ENCODE measurements around the gene RTN4RL2.

The RTN4RL2 gene

DNA sequence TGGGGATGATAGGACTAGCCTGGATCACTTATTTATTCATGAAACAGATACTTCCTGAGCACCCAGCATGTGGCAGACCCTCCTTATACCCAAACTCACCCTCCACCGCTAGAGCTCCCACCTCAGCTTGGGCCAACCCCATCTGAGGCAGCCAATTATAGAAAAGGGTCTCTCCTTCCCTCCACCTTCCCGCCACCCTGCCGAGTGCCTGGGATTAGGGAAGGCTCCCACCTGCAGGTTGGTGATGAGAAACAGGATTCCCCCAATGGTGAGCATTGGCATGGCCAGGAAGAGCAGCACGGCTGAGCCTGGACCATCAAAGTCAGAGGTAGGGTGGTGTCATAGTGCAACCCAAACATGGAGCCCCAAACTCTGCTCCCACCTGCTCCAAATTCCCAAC lies 39.3 kb upstream of the RTN4RL2 start:
- TF ChIP-seq, protein P1, sequence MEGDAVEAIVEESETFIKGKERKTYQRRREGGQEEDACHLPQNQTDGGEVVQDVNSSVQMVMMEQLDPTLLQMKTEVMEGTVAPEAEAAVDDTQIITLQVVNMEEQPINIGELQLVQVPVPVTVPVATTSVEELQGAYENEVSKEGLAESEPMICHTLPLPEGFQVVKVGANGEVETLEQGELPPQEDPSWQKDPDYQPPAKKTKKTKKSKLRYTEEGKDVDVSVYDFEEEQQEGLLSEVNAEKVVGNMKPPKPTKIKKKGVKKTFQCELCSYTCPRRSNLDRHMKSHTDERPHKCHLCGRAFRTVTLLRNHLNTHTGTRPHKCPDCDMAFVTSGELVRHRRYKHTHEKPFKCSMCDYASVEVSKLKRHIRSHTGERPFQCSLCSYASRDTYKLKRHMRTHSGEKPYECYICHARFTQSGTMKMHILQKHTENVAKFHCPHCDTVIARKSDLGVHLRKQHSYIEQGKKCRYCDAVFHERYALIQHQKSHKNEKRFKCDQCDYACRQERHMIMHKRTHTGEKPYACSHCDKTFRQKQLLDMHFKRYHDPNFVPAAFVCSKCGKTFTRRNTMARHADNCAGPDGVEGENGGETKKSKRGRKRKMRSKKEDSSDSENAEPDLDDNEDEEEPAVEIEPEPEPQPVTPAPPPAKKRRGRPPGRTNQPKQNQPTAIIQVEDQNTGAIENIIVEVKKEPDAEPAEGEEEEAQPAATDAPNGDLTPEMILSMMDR (IDR thresholded peaks at IDR 0.05; ENCODE audit: insufficient read depth, missing control alignments), result no peak
- no peak for FAIRE-seq
- no peak for DNase-seq (ENCODE audit: insufficient read length, low spot score)

DNA sequence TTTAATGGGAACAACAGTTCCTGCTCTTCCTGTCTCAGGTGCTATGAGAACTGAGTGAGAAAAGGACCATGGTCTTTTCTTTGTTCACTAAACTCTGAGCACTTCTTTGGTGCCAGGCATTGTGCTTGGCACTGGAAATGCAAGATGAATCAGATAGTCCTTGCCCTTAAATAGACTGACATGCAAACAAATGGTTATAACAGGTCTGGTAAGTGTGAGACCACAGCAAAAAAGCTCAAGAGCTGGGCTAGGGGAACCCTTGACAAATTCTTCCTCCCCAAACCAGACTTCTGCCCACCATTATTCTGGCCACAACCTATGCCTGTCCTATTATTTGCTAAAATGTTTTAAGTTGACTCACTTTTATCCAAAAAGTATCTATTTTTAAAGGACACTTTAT lies 38.5 kb upstream of the RTN4RL2 start:
- FAIRE-seq (no peak), DNase-seq (ENCODE audit: insufficient read length, low spot score) (no peak)
- TF ChIP-seq, protein P1 (IDR thresholded peaks at IDR 0.05; ENCODE audit: insufficient read depth, missing control alignments), result no peak

DNA sequence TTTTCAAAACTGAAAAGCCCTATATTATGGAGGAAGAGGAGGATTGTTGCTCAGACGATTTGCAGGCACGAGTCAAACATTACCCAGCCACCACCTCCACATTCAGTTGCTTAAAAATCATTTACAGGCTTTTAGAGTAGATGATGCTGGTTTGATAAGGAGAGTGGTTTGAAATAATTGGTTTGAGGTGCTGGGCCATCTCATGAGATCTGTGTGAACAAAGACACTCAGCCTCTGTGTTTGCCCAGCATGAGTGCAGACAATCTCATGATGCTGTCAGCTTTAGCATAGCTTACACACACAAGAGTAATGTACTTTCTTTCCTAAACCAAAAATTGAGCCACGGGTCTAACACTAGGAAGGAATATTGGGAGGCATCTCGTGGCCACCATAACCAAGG lies 37.7 kb upstream of the RTN4RL2 start:
- FAIRE-seq, result no peak
- no peak for DNase-seq (ENCODE audit: insufficient read length, low spot score)
- TF ChIP-seq, protein P1 (IDR thresholded peaks at IDR 0.05; ENCODE audit: insufficient read depth, missing control alignments), result no peak

DNA sequence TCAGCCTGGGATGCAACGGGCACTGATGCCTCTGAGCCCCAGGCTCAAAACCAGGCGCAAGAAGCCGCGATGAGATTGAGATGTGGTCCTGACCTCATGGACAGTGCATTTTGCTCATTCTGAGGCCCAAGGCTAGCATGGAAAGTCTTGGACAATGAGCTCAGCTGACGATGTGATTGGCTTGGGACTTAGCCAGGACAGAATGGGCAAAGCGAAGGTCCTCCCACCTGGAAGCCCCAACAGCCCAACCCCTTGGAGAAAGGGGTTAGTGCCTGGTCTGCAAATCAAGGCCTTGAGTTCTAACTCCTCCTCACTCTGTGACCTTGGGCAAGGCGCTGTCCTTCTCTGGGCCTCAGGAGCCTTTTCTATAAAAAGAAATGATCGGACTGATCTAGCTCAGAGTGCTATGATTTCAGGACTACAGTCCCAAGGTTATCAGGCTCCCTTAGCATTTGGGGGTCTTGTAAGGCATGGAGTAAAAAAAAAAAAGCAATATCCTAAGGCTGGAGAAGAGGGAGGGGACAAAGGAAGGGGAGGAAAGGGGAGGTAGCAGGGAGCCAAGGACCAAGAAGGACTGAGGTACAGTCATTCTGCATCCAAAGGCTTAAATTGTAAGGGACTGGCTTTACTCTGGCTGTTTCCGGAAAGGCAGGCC lies 36.1 kb upstream of the RTN4RL2 start:
- no peak for FAIRE-seq
- DNase-seq (ENCODE audit: insufficient read length, low spot score), result no peak

DNA sequence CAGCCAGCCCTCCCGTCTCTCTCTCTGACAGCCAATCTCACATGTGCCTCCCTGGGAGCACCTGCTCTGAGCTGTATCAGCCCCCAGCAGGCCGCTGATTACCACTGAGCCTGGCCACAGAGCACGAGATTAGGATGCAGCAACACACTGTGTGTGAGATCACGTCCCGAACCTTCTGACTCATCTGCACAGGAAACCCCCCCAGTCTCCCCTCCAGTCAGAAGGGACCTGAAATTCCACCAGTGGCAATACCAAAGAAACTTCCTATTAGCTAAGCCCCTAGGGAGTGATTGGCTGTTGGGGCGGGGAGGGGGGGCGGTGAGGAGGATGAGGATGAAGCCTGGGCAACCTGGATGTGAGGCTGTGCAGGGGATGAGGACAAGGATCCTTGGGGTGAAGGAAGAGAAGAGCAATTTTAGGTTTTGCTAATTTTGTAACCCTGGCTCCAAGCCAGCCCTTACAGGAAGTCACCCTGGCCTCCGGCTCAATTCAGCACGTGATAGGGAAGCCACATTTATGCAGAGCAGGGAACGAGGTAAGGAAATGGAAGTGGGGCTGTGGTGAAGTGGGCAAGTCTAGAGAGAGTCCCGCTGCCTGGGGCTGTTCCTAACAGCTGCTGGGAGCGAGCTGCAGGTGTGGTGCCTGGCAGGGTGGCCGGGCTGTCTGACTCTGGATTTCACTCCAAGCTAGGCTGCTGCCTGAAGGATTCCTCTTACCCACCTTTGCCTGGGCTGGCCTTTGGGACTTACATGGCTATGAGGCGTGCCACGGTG lies 35.4 kb upstream of the RTN4RL2 start:
- FAIRE-seq, result no peak
- DNase-seq (ENCODE audit: insufficient read length, low spot score), result no peak
- TF ChIP-seq, protein P1 (IDR thresholded peaks at IDR 0.05; ENCODE audit: insufficient read depth, missing control alignments), result no peak

More for the DNA sequence above, 36.1 kb upstream of the RTN4RL2 start:
- TF ChIP-seq, protein P1 (IDR thresholded peaks at IDR 0.05; ENCODE audit: insufficient read depth, missing control alignments), result no peak

DNA sequence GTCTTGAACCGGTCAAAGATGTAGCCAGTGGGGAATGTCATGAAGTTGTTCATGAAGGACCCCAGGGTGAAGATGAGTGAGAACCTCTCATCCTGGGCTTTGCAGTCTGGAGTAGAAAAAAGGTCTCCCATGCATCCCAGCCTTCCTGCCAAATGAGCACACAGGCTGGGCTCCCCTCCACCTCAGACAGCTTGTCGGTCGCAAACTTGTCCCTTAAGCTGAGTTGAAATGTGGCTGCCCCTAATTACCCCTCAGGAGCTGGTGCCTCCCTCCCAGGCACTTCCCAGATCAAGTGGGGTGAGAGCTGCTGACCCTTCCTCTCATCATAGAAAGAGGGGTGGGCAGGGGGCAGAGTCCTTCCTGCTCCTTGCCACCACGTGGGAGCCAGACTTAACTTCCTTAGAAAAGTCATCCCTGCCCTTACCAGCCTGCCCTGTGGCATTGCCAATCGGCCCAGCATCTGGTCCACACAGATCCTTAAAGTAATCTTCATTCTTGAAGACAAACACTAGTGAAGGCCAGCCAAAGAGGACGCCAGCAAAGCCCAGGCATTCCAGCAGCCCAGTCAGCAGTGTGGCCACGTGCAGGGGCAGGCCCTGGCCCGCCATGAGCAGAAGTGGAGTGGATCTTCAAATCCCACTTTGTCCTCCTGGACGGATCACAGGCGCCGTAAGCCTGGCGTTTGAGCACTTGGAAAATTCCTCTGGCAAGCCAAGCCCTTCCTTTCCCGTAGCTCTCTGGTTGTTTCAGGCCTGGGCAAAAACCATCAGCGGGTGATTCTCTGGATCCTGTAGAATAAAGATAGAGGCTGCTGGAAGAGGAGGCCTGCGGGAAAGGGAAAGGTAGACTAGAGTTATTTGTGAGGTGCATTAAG lies 34.5 kb upstream of the RTN4RL2 start:
- FAIRE-seq, result no peak
- no peak for DNase-seq (ENCODE audit: insufficient read length, low spot score)
- TF ChIP-seq, protein P1 (IDR thresholded peaks at IDR 0.05; ENCODE audit: insufficient read depth, missing control alignments), result no peak

All from D721Med (cell line).